CD14-positive monocyte (primary cell): ENCODE data around the gene CPEB3. TPM values are rescaled to one million over a fixed set of nuclear protein-coding genes. Genes with fewer than 3 reads are reported as not detected.

ENCODE experiments used
- DNase-seq, 3 donors: peaks; one replicate each; pipeline ENCODE4 v3.0.0-alpha.2; 2011 to 2022
- H2AFZ ChIP-seq: 2 replicates; pipeline ENCODE4 v1.6.0; 2012; ENCODE audit warnings: mild to moderate bottlenecking, low read depth, low read length, inconsistent platforms; ENCODE audit not compliant: insufficient read depth, poor library complexity, severe bottlenecking
- H3K27ac ChIP-seq, 2 donors: 1 replicate in 1 of 2; 2 replicates in 1 of 2; pipeline ENCODE4 v1.5.1; 2012 to 2013; ENCODE audit warnings: low read length in 2 of 2, control low read depth in 1 of 2, inconsistent platforms in 1 of 2, low read depth in 1 of 2, mild to moderate bottlenecking in 1 of 2
- H3K27me3 ChIP-seq, 2 donors: one replicate each; pipeline versions ENCODE4 v1.6.0 to v1.6.1; 2011 to 2013; ENCODE audit warnings: low read length in 2 of 2; ENCODE audit not compliant: control insufficient read depth in 2 of 2, insufficient read depth in 2 of 2
- H3K36me3 ChIP-seq, 2 donors: replicated peaks in 1 of 2; 1 replicate in 1 of 2; 2 replicates in 1 of 2; pipeline versions ENCODE4 v1.5.1 to v1.6.1; 2012 to 2013; ENCODE audit warnings: low read length in 2 of 2, control low read depth in 1 of 2, inconsistent platforms in 1 of 2, mild to moderate bottlenecking in 1 of 2; ENCODE audit not compliant: insufficient read depth in 2 of 2, control insufficient read depth in 1 of 2
- H3K4me1 ChIP-seq, 2 donors: 1 replicate in 1 of 2; 2 replicates in 1 of 2; pipeline versions ENCODE4 v1.5.1 to v1.6.1; 2012 to 2013; ENCODE audit warnings: low read length in 2 of 2, control low read depth in 1 of 2, inconsistent platforms in 1 of 2, mild to moderate bottlenecking in 1 of 2, moderate library complexity in 1 of 2; ENCODE audit not compliant: insufficient read depth in 2 of 2, control insufficient read depth in 1 of 2
- H3K4me2 ChIP-seq: replicated peaks from 2 replicates; pipeline ENCODE3; 2012; ENCODE audit warnings: low read length, moderate library complexity, mild to moderate bottlenecking; ENCODE audit not compliant: poor library complexity, severe bottlenecking; ENCODE audit errors: extremely low read depth
- H3K4me3 ChIP-seq, 3 experiments: fragments of 200-600 bp in 1 of 3; sonication (generic) in 1 of 3; replicated peaks in 1 of 3; 1 replicate in 2 of 3; 2 replicates in 1 of 3; pipeline ENCODE4 v1.5.1; 2011 to 2013; ENCODE audit warnings: low read length in 3 of 3, mild to moderate bottlenecking in 3 of 3, control low read depth in 2 of 3, low read depth in 2 of 3, inconsistent platforms in 1 of 3, moderate library complexity in 1 of 3
- H3K79me2 ChIP-seq: 2 replicates; pipeline ENCODE4 v1.6.0; 2012; ENCODE audit warnings: mild to moderate bottlenecking, control low read depth, inconsistent platforms, low read length, moderate library complexity; ENCODE audit not compliant: insufficient read depth
- H3K9ac ChIP-seq: 2 replicates; pipeline ENCODE4 v1.6.0; 2017; ENCODE audit warnings: low read length, mild to moderate bottlenecking; ENCODE audit not compliant: insufficient read depth, poor library complexity, severe bottlenecking
- H3K9me3 ChIP-seq, 2 donors: replicated peaks in 1 of 2; 1 replicate in 1 of 2; 2 replicates in 1 of 2; pipeline versions ENCODE4 v1.5.1 to v1.6.1; 2012 to 2013; ENCODE audit warnings: low read length in 2 of 2, control low read depth in 1 of 2; ENCODE audit not compliant: control insufficient read depth in 1 of 2, insufficient read depth in 1 of 2
- H4K20me1 ChIP-seq: 2 replicates; pipeline ENCODE4 v1.6.0; 2012; ENCODE audit warnings: mild to moderate bottlenecking, low read length, control low read depth, moderate library complexity; ENCODE audit not compliant: insufficient read depth
- H3K27ac Mint-ChIP-seq, 7 donors: one replicate each; pipeline ENCODE4 v1.8.0; 2020; ENCODE audit warnings: mild to moderate bottlenecking in 7 of 7, mixed read lengths in 7 of 7, moderate library complexity in 6 of 7, inconsistent platforms in 2 of 7
- H3K27me3 Mint-ChIP-seq, 3 donors: one replicate each; pipeline ENCODE4 v1.8.0; 2021 to 2022; ENCODE audit warnings: low read depth in 3 of 3, mild to moderate bottlenecking in 3 of 3, mixed read lengths in 3 of 3, moderate library complexity in 3 of 3, inconsistent platforms in 1 of 3
- H3K36me3 Mint-ChIP-seq, 2 donors: one replicate each; pipeline ENCODE4 v1.8.0; 2020; ENCODE audit warnings: mixed read lengths in 2 of 2, inconsistent platforms in 1 of 2, mild to moderate bottlenecking in 1 of 2
- H3K4me1 Mint-ChIP-seq: one replicate; pipeline ENCODE4 v1.8.0; 2020; ENCODE audit warnings: mild to moderate bottlenecking, mixed read lengths
- H3K4me3 Mint-ChIP-seq, 2 donors: one replicate each; pipeline ENCODE4 v1.8.0; 2020; ENCODE audit warnings: mild to moderate bottlenecking in 2 of 2, mixed read lengths in 2 of 2, moderate library complexity in 1 of 2
- H3K9me3 Mint-ChIP-seq, 7 donors: one replicate each; pipeline ENCODE4 v1.8.0; 2020 to 2022; ENCODE audit warnings: mixed read lengths in 7 of 7, mild to moderate bottlenecking in 6 of 7, moderate library complexity in 6 of 7, inconsistent platforms in 2 of 7
- WGBS: methylation state at CpG from one replicate; pipeline ENCODE4 v1.1.5; 2013; ENCODE audit warnings: missing lambda C conversion rate; ENCODE audit not compliant: insufficient coverage; 5-methylcytosine and 5-hydroxymethylcytosine counted together
- intact Hi-C, 2 donors: fragments of 100-400 bp; cut with micrococcal nuclease; formaldehyde crosslinking; loops; one replicate each; pipeline versions ENCODE4 v1.15.0 to v1.15.1; 2023
- polyA plus RNA-seq, 3 donors: library from polyadenylated mRNA; depleted of rRNA in 1 of 3; unstranded in 2 of 3; stranded (reverse) in 1 of 3; fragments of 300-500 nt in 2 of 3; fragments of >200 nt in 1 of 3; fragmentation: Illumina TruSeq in 2 of 3; gene quantifications; 1 replicate in 2 of 3; 2 replicates in 1 of 3; pipeline ENCODE4 v1.2.3, GENCODE V29; 2012 to 2021
- TF ChIP-seq, protein P1 (sequence below): fragments of 200-600 bp; IDR thresholded peaks from one replicate; pipeline ENCODE4 v1.8.0; 2022; ENCODE audit warnings: antibody characterized with exemption, mild to moderate bottlenecking

CPEB3 gene
- polyA plus RNA-seq, 3 donors: 1.8 to 2.9 (median 2.1) TPM

DNA sequence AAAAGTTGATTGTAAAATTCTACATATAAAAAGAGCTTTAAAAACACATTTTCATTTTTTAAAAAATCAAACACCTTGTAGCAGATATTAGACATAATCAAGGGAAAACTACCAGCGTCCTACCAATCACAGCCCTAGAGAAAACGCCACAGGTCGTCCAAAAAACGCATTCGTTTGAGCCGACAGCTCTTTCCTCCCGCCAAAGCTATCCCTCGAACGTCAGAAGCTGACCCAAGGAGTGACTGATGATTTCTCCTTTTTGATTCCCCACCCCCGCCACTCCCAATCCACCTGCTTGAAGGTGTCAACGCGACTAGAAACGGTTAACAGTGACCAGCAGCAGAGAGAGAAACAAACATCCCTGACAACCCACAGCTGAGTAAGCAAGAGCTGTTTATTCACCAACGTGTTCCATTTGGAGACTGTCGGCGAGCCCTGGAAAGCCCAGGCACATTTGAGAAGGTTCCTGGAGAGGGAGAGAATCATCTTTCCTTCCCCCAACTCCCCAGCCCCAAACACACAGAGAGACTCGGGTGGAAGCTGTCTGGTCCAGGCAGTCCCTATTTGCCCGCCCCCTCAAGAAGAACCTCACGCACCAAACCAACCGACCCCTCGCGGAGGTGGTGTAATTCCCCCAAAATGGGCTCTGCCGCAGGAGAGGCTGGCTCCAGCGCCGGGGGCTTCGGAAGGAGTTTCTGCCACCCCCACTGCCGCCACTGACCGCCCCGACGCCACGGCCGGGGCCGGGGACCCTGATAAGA is 622 bp downstream of the CPEB3 start:
- H3K36me3 ChIP-seq: peaks cover 7 to 15% of the 10 kb centered on the region in 2 donors
- peak overlapping the region; percentile 94 for H3K9ac ChIP-seq
- H3K79me2 ChIP-seq: peaks cover 59% of the 10 kb centered on the region
- no peaks in the 10 kb centered on the region for H3K9me3 ChIP-seq
- peak in 2 of 3 donors; percentile 7 to 30 for DNase-seq
- H3K27ac ChIP-seq: peak overlapping the region; percentile 37 to 89
- Mint-ChIP-seq H3K9me3 (no peaks in the 10 kb centered on the region), H3K27me3 (peaks cover 2 to 5% (median 3%) of the 10 kb centered on the region in 3 donors), H3K36me3 (peaks cover 10 to 16% of the 10 kb centered on the region in 2 donors), H3K4me1 (peaks cover 27% of the 10 kb centered on the region), H3K27ac (peak overlapping the region; percentile 60 to 92 (median 85)), H3K4me3 (peak overlapping the region; percentile 93 to 96)
- H2AFZ ChIP-seq: peak overlapping the region; percentile 94
- intact Hi-C loops: loop anchor here (2.0 to 5.0 kb wide), 3 partner anchors 49 to 203 kb away; no protein-coding TSS in a partner anchor
- H3K4me2 ChIP-seq: peak overlapping the region; percentile 88
- H4K20me1 ChIP-seq: peaks cover 26% of the 10 kb centered on the region
- no peaks in the 10 kb centered on the region for H3K27me3 ChIP-seq
- H3K4me1 ChIP-seq: peaks cover 10 to 27% of the 10 kb centered on the region in 2 donors
- WGBS: 0% methylated on average over 25 of the region's 33 CpGs
- peak overlapping the region; percentile 68 to 93 (median 89) for H3K4me3 ChIP-seq
- TF ChIP-seq, protein P1, sequence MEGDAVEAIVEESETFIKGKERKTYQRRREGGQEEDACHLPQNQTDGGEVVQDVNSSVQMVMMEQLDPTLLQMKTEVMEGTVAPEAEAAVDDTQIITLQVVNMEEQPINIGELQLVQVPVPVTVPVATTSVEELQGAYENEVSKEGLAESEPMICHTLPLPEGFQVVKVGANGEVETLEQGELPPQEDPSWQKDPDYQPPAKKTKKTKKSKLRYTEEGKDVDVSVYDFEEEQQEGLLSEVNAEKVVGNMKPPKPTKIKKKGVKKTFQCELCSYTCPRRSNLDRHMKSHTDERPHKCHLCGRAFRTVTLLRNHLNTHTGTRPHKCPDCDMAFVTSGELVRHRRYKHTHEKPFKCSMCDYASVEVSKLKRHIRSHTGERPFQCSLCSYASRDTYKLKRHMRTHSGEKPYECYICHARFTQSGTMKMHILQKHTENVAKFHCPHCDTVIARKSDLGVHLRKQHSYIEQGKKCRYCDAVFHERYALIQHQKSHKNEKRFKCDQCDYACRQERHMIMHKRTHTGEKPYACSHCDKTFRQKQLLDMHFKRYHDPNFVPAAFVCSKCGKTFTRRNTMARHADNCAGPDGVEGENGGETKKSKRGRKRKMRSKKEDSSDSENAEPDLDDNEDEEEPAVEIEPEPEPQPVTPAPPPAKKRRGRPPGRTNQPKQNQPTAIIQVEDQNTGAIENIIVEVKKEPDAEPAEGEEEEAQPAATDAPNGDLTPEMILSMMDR: no peak

DNA sequence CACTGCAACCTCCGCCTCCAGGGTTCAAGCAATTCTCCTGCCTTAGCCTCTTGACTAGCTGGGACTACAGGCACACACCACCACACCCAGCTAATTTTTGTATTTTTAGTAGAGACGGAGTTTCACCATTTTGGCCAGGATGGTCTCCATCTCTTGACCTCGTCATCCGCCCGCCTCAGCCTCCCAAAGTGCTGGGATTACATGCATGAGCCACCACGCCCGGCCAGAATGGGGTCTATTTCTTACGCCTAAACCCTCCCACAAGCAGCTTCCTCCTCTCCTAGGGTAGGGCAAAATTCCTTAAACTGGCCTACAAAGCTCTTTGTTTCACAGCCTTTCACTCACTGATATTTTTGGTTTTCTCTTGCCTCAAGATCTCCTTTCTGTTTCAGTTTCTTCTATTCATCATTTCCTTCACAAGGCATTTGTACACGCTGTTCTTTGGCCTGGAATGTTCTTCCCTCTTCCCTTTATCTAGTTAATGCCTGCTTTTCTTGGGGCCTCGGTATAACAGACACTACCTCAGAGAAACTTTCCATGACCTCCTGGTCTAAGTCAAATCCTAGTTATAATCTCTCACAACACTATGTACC is 6.7 kb downstream of the CPEB3 start:
- H3K4me3 ChIP-seq: peak overlapping the region; percentile 17 to 56 (median 18)
- 10% methylated on average over 4 of the region's 10 CpGs for WGBS
- peak in 2 of 3 donors; percentile 8 to 15 for DNase-seq
- no peaks in the 10 kb centered on the region for H3K36me3 ChIP-seq
- peak overlapping the region; percentile 61 for H3K4me2 ChIP-seq
- Mint-ChIP-seq H3K4me3 (peak overlapping the region; percentile 70 to 89), H3K9me3 (no peaks in the 10 kb centered on the region), H3K36me3 (no peaks in the 10 kb centered on the region), H3K27ac (peak overlapping the region; percentile 77 to 94 (median 88)), H3K4me1 (peaks cover 20% of the 10 kb centered on the region), H3K27me3 (peaks cover 0 to 2% (median 2%) of the 10 kb centered on the region in 3 donors)
- peak overlapping the region; percentile 69 to 78 for H3K27ac ChIP-seq
- H3K4me1 ChIP-seq: peaks cover 14 to 15% of the 10 kb centered on the region in 2 donors
- TF ChIP-seq, protein P1: no peak
- H4K20me1 ChIP-seq: no peaks in the 10 kb centered on the region
- peaks cover 32% of the 10 kb centered on the region for H3K79me2 ChIP-seq
- H3K27me3 ChIP-seq: no peaks in the 10 kb centered on the region
- peak overlapping the region; percentile 64 for H2AFZ ChIP-seq
- intact Hi-C loops: no loop called here
- peak overlapping the region; percentile 38 for H3K9ac ChIP-seq
- H3K9me3 ChIP-seq: no peaks in the 10 kb centered on the region
